HG02678 (cell line): ENCODE results near the gene HOXC4.

Experiments
- ATAC-seq: cut with Tn5 transposase; IDR thresholded peaks from one replicate; pipeline ENCODE4 v1.9.1; 2021; ENCODE audit warnings: mild to moderate bottlenecking, moderate library complexity; ENCODE audit not compliant: unreplicated experiment

The HOXC4 gene

DNA sequence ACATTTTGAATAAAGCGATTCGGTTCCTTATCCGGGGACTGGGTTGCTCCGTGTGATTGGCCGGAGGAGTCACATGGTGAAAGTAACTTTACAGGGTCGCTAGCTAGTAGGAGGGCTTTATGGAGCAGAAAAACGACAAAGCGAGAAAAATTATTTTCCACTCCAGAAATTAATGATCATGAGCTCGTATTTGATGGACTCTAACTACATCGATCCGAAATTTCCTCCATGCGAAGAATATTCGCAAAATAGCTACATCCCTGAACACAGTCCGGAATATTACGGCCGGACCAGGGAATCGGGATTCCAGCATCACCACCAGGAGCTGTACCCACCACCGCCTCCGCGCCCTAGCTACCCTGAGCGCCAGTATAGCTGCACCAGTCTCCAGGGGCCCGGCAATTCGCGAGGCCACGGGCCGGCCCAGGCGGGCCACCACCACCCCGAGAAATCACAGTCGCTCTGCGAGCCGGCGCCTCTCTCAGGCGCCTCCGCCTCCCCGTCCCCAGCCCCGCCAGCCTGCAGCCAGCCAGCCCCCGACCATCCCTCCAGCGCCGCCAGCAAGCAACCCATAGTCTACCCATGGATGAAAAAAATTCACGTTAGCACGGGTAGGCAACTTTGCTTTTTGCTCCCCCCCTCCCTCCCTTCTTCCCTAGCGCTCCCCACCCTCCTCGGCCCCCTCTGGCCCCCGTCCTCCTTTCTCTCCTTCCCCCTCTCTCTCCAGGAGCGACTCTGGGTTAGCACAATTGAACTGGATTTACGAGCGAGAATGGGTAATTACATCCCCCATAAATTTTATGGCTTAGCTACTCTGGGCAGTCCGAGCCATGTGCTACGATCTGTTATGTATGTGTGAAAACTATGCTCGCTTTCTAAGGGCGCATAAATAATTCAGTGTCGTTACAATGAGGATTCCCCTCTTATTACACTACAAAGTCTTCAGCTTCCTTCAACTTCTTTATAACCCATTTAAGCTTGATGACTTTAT, at the start of gene HOXC4:
Gene HOXC4, plus strand, starts transcription at position 85 of the 991 bp plus-strand sequence. Its CDS starts 88 bp downstream, at position 173.
- ATAC-seq, result no peak

DNA sequence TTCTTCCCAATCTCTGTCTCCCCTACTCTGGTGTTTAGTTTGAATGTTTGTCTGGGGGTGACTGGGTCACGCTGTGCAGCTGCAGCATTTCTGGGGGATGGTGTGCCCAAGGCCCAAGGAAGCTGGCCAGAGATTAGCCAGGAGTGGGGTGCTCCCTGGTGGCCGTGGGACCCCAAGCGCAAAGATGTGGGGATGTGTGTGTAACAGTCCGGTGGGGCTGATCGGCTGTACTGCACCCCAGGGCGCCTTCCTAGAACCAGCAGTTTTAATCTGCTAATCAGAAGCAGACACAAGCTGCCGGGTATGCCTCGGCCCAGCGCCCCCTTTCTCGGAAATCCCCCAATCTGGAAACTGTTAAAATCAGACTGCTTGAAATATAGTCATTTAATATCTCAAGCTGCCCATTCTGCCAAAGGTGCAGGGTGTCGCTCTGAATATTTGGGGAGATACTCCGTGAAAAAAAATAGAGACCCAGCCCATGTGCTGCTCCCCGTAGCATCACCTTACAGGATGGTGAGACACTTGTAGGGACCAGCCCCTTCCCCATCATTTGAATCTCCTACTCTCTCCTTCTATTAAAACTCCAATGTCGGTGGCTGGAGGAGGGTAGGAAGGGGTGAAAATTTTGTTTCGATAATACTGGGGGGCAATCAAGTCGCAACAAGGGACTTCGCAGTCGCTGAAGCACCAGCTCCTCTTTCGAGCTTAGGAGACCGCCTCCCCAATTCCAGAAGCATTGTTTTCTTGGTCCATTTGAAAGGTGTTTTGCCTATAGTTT, 49.4 kb upstream of the HOXC4 start:
- no peak for ATAC-seq

DNA sequence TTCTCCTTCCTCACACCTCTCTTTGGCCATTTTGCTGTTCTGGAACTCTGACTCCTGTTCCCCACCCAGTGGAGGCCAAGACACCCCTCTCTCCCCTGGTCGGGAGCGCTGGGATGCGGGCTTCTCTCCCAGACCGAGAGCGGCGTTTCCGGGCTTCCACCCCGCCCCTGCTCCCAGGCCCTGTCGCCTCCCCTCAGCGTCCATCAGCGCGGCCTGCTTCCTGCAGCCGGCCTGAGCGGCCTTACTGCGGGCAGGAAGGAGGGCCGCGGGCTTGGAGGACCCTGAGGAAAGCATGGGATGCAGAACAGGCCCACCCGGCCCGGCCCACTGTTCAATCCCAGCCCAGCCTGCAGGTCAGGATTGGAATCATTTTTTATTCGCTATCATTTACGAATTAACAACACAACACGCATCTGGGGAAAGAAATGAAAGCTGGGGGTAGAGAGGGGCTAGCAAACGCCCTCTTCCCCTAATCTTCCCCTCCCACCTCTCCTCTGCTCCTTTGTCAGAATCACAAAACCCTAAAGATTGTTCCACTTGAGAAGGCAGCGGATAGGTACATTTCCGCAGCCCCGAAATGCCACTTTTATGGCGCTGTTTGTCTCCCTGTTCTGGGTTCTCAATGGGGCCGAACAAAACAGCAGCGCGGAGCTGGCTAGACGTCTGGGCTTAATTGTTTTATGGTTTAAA, 48.6 kb upstream of the HOXC4 start:
- ATAC-seq, result no peak

DNA sequence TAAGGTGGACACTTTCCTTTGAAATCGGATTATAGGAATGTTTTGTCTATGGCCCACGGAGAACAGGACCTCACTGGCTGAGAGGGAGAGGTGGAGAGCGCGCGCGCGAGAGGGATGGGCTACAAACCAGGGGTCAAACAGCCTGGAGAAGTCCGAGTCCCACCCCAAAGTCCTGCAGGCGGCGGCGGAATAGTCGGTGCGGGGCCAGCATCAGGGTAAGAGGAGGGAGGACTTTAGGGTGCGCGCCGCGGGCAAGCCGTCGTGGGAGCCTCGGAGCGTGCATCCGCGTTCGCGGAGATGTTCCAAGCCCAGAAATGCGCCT, 48.1 kb upstream of the HOXC4 start:
- ATAC-seq, result no peak

DNA sequence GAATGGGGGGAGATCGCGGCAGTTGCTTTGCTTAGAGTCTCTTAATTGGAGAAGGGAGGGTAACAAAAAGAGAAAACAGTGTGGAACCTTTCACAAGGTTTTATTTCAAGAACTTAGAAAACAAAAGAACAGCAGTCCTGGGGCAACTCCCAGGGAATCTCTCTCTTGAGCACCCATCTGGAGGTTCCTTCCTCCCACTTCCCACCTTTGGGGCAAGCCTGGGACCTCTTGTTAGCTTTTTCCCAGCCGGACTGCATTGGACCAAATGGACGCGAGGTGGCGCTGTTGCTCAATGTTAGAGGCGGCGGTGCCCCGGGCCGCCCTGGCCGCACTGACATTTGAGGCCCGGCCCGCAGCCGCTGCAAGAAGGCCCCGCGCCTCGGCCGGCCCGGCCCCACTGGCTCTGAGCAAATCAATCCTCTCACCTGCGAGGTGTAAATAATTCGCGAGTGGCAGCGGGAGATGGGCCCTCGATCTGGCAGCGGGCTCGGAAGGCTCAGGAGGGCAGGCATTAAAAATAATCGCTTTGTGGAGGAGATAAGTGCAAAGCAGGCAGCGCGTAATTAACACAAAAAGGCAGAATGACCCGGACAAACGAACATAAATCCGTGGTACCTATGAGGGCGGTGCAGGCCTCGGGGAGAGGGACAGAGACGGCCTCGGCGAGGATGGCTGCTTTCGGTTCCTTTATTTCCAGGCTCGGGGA, 47.6 kb upstream of the HOXC4 start:
- peak; percentile 76 for ATAC-seq

DNA sequence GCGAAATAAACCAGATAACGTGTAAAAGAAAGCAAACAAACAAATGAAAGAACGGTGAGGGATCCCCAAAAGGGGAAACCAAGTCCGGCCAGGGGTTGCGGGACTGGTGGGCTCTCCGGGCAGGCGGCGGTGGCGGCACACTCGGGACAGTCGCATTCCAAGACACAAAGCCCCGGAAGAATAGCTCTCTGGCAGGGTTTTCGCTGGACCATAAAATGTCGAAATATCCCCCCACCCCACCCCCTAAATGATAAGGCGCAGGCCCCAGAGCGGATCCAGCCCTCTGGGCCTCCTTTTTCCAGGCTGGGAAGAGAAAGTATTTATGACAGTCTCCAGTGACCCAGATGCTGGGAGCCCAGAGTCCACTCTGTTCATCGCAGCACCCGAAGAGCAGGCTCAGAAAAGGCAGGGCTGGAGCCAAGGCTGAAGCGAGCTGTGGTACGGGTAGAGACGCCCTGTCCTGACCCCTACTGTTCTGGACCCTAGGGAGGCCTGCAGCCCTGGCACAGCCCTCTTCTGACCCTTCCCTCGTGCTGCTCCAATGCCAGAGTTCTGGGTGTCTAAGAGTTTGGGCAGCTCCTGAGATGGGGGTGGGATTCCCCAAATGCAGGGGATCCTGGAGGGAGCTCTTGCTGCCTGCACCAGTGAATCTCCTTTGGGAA, 46.9 kb upstream of the HOXC4 start:
- ATAC-seq, result no peak

DNA sequence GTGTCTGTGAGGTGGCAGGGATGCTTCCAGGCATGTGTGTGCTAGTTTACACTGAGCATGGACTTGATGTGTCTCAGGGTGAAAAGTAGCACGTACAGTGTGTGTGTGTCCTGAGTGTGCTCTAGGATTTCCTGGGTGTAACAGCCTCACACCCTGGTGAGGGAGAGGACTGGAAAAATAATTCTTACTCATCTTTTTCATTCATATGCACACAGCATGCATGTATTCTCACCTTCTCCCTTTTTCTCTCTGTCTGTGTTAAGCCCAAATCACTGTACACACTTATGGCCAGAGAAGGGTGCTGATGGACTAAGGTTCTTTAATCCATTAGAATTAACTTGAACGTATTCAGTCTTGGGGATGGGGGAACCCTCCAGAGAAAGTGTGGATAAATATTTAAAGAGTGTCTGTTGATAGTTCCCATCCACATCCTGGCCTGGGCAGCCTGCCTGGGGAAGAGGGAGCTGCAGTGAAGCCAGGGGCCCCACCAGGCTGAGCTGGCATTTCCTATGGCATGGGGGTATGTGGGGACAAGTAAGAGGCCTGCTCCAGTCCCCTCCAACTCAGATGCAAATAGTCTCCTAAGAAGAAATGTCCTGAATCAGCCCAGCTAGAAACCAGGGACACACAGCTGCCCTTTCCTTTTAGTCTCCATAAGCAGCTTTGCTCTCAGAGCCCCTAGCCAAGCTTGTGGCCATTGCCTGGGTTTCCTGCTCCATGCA, 45.9 kb upstream of the HOXC4 start:
- ATAC-seq, result no peak

DNA sequence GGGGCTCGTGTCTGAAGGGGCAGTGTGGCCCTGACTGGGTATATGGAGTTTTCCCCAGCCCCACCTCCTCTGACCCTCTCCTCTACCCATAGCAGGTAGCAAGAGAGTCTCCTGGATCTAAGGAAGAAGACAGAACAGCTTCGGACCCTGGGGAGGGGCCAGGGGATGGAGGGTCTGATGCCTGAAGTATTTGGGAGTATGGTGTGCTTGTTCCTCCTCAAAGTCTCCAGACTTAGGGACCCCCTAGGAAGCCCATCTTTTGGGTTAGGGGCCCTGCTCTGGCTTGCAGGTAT, 45.4 kb upstream of the HOXC4 start:
- no peak for ATAC-seq

DNA sequence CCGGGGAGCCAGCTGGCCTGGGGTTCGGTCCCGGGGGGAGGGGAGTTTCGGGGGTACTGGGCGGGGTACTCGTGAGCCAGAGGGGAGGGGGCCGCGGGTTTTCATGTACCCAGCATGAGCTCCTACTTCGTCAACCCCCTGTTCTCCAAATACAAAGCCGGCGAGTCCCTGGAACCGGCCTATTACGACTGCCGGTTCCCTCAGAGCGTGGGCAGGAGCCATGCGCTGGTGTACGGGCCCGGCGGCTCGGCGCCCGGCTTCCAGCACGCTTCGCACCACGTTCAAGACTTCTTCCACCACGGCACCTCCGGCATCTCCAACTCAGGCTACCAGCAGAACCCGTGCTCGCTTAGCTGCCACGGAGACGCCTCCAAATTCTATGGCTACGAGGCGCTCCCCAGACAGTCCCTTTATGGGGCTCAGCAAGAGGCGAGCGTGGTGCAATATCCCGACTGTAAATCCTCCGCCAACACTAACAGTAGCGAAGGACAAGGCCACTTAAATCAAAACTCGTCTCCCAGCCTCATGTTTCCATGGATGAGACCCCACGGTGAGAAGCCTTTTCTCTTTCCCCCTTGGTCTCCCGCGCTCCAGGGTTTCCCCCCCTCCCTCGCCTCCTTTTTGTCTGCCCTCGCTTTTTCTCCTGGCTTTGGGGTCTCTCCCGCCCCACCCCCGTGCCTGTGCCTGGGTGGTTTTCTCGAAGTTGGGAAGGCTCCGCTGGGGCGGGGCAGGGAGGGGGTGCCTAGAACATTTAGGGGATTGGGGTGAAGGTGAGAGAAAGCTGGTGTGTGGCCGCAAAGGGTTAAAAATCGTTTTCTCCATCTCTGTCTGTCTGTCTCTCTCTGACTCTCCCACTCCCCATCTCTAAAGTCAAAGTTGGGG, 44.2 kb upstream of the HOXC4 start:
- ATAC-seq, result no peak

DNA sequence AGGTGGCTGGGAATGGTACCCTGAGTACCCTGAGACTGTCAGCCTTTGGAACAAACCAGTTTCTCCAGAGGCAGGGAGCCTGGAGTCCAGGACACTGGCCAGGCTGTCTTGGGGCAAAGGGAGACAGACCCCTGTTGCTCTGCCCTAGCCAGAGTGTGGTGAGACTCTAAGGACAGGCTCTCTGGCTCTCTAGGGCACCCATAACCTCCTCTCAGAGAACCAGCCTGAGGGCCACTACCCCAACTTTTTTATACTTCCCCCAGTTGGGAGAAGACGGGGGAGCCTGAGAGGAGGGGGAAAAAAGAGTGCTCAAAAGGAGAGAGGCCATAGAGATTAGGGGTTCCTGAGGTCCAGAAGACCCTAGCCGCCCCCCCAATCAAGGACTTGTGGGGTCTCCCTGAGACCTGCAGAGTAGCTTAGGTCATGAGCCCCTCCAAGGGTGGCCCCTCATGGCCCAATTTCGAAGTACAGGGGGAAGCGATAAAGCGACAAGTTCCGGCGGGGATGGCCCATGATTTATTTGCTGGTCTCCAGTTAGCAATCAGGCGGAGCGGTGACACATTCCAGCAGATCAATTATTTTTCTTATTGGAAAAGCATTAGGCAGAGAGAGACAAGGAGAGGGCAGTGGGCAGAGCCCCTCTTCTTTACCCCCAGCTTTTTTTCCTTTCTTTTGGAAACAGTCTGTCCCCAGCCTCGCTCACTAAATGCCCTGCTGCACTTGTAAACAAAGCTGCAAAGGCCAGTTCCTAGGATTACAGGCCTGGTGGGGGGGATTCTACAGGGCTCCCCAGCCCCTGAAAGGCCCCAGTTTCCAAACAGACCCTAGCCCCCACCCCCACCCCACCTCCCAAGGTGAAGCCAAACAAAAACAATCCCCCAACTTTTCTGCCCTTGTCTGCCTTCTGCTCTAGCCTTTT, 43.3 kb upstream of the HOXC4 start:
- ATAC-seq, result no peak

DNA sequence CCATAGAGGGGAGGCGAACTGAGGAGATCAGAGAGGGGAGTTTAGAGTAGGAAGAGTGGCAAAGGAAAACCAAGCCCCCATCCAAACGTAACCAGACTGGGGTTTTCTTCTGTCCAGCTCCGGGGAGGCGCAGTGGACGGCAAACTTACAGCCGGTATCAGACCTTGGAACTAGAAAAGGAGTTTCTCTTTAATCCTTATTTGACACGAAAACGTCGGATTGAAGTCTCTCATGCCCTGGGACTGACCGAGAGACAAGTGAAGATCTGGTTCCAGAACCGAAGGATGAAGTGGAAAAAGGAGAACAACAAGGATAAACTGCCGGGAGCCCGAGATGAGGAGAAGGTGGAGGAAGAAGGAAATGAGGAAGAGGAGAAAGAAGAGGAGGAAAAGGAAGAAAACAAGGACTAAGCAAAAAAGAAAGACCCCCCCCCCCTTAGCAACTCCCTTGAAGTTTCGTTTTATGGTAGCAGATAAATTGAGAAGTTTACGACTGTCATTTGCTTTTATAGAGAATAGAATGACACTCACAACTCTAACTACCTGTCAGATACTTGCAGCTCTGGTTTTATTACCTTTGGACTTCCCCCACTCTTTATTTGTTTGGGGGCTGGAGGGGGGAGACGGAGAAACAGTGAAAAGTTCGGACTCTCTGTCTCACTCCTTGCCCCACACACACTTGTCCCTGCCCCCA, 42.5 kb upstream of the HOXC4 start:
- no peak for ATAC-seq

DNA sequence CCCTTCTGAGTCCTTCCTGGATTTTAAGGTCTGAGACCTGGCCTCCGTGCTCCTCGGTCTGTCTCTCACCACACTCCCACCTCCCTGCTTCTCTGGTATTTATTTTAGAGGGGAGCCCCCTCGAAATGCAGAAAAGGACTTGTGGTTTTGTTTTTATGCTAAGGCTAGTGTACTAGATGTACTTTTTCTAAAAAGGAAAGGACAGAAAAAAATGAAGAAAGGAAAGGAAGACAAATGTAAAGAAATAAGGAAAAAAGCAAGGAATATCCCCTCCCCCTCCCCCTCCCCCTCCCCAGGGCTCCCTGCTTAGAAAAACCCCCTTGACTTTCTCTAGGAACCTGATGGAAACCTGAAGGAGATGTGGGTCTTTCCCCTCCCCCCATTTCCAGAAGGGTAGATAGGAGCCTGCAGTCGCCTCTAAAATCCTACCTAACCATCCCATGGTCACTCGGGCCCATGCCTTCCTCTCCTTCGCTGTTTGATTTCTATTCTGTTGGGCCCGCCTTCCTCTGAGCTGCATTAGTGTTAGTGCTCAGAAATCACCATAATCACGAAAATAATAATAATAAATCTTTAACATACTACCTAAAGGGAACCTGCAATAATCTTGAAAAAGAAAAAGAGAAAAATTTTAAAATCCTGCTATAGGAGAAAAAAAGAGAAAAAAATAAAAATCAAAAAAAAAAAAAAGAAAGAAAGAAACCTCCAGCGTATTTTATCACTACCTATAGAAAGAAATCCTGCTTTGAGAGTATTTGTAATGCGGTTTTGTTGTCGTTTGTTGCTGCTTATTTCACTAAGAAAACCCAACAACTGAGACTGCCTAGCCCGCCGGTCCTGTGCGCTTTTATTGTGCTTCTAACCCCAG, 41.7 kb upstream of the HOXC4 start:
- ATAC-seq, result no peak

DNA sequence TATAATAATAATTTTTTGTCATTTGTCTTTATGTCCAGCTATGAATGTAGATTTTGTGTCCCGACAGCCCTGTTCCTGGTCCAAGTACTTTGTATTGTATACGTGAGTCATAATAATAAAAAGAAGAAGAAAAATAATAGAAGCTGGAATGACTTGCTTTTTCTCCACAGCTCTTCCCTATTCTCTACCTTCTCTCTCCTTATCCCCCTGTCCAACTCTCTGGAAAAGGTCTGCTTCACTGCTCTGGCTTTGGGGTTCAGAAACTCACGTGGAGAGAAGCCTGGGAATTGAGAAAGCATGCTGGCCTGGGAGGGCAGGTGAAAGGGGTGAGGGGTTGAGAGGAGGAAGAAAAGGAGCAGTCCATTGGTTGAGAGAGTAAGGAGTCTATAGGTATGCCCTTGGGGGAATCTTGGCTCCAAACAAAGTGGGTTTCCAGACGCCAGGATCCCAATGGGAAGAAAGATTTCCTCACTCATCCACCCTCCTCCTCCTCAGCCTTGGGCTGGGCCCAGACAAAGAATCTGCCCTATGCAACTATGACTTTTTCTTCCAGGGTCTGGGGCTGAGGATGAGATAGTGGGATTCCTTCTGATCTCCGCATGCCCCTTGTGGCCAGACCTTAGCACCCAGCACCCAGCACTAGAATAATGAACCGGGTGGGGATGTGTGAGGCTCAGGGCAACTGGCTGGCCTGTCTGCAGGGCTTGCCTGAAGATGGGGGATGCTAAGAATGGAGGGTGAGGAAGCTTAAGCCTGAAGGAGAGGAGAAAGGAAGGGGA, 40.8 kb upstream of the HOXC4 start:
- no peak for ATAC-seq

DNA sequence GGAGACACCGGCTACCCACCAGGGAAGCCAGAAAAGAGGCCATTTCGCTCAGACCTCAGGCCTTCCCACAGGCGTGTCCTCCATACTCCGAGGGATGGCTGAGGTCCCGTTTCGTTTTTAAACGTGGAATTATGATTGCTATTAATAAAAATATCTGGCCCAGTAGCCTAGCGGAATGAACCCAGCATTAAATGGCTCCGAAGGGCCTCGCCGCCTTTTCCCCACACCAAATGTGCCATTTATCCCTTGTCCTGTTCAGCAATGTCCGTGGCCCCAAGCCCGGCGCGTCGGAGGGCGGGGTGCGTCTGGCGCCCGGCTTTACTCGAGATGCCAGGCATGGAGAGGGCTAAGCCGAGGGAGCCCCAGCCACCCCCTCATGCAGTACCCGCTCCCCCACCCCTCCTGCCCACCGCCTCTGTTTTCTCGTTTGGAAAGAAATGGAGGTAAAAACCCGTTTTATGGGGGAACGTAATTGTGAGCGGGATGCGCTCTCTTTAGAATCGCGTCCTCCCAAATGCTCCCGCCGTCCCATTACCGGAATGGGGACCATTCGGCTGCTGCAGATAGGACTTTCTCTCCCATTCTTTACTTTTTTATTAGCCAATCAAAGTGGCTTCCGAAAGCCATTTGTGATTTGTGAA, 39.1 kb upstream of the HOXC4 start:
- ATAC-seq, result no peak
